GM19468 (cell line): ENCODE measurements around the gene TERC.
"Not testable (repeated sequence)": the region's sequence is repeated elsewhere in the genome, so short reads cannot be mapped to it uniquely, and the experiment has no call there.

Experiments
- ATAC-seq: cut with Tn5 transposase; IDR thresholded peaks from one replicate; pipeline ENCODE4 v1.9.1; 2021; ENCODE audit warnings: mild to moderate bottlenecking, moderate library complexity, moderate number of reproducible peaks; ENCODE audit not compliant: unreplicated experiment; ENCODE audit errors: extremely low read depth

Gene TERC

DNA sequence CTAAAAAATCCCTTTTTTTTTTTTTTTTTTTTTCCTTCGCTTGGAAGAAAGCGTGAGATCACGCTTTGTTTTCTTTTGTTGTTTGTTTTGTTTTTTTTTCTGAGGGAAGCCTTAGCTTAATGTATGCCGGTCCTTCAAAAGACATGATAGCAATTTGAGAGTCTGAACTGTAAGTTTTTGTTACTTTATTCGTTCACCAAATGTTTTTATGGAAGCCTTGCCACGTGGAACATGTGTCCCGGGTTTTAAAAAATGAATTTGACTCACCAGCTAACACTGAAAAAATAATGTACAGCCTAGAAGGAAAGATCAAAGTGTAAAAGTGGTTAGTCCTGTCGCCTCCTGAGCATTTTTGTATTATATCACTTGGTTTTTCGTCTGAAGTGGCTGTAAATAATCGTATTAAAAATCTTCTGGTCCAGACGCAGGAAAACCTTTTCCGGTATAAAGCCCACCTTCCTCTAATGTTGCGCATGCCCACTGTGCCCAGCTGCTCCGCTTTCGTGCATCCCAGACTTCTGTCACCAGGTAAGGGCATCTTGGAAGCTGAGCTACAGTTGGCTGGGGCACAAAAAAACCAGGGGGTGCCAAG, 7.5 kb upstream of the TERC start:
- no peak for ATAC-seq

DNA sequence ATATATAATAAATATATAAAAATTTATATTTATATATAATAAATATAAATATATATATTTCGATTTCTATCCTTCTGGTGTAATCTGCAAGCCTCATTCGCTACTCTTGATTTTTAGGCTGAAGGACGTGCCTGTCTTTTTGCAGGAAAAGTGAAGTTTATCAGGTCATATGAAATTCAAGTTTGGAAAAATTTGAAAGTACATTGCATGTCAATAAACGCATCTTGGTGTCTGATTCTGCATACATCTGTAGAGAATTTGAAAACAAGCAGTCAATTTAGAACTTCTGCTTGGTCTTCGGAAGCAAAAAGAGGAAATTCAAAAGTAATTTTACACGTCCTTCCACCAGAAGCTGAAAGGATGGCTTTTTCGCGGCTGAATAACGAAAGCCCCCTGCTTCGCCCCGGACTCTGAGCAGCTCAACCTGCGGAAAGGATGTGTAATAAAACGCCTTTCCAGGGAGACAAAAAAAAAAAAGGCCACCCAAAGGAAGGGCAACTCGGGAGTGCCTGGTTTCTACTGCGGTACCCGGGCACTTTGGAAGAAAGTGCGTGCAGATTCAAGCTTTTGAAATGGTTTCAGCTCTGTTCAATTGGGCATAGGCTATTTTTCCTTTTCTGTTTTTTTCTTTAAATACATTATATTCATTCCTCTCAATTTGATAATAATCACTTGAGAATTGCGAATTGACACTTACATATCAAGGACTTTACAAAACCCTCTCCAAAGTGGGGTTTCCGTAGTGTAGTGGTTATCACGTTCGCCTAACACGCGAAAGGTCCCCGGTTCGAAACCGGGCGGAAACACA, 6.8 kb upstream of the TERC start:
- no peak for ATAC-seq

DNA sequence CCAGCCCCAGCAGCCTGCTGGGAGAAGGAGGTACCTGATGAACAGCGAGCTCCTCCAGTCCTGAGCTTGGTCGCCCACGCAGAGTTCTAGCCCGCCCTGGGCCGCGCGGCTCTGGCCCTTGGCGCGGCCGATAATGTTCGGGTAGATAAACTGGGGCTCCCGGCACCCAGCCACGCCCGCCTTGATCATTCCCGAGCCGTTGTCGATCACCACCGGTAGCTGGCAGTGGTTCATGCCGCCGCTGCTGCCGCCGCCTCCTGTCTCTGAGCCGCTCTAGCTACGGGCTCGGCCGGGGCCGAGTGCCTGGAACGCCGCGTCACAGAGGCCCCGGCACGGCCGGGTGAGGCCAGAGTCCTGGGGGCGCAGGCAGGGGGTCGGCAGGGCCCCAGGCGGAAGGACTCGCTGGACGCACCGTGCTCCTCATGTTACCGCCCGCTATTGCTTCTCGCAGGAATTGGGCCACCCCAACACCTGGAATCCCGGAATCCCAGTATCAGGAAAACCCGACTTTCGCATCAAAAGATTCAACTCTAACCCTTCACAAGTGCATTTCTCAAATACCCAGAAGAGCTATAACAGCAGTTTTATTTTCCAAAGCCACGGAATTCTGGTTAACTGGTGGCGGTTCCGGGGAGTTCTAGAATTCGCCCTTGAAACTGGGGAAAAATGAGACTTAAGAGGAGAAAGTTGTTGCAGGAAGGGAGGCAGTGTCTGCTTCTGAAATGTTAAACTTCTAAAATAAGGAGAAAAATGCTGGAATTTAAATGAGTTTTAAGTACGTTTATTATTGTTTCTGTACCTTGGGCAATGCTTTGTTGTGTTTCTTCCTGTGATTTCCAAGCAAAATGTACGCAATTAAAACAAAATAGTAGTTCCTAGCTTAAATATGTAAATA, 4.7 kb upstream of the TERC start, which contains the start of gene ACTRT3:
TSS of gene ACTRT3 (minus strand) at position 275 of the 895 bp plus-strand sequence. CDS start at position 234, 41 bp downstream.
- no peak for ATAC-seq

DNA sequence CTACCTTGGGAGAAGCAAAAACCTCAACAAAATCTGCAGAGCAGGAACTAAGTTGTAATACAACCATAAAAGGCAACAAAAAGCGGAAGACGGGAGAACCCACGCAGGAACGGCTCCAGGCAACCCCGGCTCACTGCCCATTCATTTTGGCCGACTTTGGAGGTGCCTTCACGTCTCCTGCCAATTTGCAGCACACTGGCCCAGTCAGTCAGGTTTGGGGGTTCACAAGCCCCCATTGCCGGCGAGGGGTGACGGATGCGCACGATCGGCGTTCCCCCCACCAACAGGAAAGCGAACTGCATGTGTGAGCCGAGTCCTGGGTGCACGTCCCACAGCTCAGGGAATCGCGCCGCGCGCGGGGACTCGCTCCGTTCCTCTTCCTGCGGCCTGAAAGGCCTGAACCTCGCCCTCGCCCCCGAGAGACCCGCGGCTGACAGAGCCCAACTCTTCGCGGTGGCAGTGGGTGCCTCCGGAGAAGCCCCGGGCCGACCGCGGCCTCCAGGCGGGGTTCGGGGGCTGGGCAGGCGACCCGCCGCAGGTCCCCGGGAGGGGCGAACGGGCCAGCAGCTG, 463 bp downstream of the TERC start:
- ATAC-seq, result peak; percentile 1

DNA sequence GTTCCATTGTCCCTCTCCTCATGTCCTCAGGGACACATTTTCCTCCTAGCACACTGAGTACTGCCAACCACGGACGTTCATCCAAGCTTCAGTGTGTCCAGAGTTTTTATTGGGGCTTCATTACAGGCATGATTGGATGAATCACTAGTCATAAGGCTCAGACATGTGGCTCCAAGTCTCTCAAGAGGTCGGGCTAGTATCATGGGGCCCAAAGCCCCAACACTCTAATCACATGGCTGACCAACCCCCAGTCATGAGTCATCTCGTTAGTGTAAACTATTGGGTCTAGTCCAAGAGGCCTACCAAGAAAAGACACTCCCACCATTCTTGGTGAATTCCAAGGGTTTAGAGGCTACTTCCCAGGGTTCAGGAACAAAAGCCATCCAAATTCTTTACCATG, 4.4 kb downstream of the TERC start:
- no peak for ATAC-seq

DNA sequence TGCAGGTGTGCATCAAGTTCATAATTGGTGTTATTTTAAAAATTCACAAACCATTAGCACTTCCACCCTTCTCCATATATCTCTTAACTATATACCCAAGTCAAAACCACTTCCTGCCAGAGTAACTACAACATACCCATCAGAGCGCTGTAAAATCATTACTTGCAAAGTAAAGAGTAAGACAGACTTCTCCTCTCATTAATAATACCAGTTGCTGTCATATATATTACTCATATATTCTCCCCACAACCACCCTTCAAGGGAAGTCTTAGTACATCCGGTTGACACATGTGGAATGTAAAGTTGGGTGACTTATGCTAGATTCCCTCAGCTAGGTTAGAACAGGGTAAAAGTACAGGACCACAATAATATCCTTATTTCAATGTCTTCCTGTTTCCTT, 5.6 kb downstream of the TERC start:
- no peak for ATAC-seq

DNA sequence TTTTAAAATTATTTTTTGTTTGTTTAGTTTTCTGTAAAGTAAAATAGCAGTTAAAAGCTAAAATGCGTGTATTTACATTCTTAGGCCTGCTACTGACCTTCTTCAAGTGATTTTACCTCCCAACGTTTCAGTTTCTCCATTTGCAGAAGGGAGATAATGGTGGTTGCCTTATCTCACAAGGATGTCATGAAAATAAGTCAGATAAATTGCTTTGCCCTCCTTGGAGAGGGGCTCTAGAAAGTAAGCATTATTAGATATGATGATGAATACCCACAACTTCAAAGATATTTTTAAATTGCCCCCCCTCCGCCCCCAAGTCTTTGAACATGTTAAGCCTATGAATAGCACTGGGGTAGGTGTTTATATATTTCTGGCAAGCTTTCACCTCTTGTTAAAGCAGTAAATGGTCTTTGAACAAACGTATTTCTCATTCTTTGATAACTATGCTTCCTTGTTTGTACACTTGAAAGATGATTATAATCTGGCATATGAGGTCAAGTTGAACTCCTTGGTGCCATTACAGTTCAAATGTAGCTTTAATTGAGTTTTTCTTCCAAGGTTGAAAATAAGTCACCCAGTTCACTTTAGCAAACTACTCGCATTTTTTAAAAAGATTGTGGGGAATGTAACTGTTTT, 6.4 kb downstream of the TERC start:
- no peak for ATAC-seq

DNA sequence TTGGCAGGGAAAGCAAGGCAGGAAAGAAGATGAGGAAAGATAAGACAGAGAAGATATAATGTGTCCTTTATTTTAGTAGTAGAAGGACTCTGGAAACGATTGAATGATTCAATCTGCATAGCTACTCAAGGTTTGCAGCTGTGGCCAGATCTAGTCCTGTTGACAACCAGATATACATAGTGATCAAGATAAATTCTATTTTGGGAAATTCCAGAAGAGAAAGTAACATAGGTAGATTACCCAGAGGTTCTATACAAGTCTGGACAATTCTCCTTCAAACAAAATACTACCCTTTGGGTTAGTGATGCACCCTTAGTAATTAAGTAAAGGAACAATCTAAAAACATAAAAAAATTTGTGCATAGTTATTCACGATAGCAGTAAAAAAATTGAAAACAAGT, 9.4 kb downstream of the TERC start:
- no peak for ATAC-seq

DNA sequence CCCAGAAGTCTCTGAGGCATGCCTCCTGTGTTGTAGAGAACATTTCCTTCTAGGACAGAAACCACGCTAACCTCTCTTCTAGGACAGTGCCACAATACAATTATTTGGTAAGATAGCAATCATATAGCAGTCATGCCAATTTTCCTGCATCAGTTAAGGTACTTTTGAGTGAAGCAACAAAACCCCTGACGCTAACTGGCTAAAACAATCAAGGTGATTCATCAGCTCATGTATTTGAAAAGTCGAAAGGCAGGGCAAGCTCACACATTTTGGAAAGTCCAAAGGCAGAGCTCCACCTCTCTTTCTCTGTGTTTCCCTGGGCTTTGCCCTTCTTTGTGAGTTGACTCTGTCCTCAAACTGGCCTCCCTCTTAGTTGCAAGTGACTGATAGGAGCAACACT, 10.1 kb downstream of the TERC start:
- ATAC-seq, result no peak

DNA sequence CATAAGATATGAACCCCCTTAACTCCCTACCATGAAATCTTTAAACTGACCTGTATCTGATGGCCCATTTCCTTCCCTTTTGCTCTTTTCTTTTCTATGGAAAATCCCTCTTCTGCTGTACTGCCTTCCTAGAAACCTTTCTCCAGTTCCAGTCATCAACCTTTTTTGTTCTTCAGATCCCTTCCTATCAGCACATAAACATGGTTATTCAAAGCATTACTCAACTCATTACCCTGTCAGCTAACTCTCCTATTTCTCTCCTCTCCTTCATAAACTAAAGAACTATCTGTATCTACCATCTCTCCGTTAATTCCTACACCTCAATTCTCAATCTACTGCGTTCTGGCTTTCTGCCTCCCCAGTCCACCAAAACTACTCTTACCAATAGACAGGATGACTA, 13.0 kb downstream of the TERC start:
- no peak for ATAC-seq

DNA sequence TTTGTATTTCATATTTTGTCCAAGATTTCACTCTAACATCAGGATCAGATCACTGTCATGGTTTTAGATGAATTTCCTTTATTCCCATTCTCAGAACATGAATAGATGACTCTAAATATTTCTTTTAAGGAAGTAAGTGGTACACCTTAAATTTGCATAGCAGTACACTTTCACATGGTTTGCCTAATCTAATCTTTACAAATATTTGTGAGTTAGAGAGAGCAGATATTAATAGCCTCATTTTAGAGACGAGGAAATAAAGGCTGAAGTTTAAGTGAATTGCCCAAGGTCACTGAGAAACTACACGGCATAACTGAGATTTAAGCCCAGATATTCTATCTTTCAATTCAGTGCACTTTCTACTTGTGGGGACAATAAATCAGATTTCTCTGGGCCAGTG, 14.2 kb downstream of the TERC start:
- ATAC-seq, result no peak

DNA sequence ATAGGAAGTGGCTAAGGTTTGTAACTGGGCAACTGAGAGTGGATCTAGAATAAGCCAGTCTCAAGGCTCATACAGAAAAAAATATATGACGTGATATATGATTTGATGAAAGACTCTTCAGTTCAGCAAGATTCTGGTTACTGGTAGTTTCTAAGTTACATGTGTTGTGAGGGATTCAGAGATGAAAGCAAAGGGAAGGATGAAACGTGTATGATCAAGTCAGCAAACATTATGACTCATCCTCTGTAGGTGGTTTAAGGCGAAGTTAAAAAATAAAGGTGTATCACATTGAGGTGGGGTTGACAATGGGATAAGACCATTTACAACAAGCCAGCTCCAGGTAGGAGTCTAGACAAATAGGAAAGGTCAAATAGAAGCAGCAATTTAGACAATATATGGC, 16.2 kb downstream of the TERC start:
- no peak for ATAC-seq

DNA sequence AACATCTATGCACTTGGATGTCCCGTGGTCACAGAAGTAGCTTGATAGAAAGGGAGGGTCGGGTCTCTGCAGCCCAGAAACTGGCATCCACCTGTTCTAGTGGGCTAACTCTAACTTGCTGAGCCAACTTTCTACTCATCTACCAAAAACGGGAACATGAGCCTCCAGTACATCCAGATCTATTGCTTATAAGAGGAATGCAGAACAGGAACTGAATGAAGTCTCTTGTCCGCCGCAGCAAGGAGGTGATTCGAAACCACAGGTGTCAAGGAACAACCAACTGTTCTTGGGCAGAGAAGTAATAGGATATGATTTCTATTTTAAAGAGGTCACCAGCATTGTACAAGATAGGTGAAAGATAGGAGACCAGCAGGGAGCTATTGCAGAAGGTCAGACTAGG, 17.9 kb downstream of the TERC start:
- ATAC-seq, result no peak

DNA sequence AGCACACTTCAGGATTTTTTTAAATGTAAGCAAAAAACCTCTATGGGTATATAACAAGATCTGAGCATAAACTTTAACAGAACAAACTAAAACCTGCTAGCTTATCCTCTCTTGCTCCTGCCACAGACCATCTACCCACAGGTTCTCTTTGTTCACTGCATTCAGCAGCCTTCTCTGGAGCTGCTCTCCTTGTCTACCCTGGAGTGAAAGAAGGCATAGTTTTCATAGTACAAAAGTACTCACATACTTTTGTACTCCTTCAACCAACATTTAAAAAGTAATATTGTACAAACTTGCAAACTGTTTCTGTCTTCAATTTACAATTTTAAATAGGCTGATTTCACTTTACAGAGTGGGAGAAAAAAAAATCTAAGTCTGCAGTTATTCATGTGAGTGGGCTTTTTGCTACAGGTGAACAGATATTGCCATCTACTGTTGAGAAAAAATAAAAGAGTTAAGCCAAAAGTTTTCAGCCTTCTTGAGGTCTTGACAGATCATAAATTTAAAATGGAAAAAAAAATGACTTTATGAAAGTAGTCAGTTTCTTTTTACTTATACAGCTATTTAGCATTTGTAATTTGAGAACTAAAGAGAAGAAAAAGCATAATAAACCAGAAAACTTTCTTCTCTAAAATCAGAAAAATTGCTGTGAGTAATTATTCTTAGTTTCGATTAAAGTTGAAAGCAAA, 20.4 kb downstream of the TERC start:
- no peak for ATAC-seq

DNA sequence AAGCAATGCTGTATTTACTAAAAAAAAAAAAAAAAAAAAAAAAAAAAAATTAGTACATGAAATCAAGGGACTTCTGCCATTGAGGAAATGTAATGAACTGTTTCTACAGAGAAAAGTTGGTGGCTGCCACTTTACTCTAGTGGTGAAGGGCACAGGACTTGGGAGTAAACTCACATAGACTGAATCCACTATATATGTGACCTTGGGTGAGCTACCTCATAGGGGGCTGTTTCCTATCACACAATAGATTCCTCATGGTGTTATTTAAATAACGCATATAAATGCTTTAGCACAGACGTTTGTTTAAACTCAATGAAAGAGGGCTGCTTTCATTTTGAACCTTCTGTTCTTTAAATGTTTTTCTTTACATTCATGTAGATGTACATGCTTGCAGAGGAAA, 25.8 kb downstream of the TERC start:
- no peak for ATAC-seq

DNA sequence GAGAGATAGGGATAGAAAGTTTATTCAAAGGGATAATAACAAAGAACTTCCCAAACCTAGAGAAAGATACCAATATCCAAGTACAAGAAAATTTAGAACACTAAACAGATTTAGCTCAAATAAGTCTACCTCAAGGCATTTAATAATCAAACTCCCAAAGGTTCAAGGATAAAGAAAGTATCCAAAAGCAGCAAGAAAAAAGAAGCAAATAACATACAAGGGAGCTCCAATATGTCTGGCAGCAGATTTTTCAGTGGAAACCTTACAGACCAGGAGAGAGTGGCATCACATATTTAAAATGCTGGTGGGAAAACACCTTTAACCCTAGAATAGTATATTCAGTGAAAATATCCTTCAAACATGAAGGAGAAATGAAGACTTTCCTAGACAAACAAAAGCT, 33.0 kb downstream of the TERC start:
- not testable (repeated sequence) for ATAC-seq

DNA sequence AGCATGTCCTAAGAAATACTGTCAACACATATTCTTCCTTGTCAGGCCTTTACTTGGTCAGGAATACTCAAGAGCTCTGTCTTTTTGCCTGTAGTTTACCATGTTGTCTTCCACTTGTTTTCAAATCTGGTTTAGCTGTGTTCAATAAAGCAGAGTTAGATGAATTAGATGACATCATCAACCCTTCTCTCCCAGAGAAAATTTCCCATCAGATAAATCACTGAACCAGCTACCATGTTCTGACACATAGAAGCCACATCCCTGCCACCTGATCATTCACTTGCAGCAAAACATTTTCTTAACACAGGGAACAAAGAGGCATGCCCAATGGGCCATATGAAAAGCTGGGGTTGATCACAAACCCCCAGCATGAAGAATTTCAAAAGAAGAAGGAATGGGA, 42.1 kb downstream of the TERC start:
- no peak for ATAC-seq

DNA sequence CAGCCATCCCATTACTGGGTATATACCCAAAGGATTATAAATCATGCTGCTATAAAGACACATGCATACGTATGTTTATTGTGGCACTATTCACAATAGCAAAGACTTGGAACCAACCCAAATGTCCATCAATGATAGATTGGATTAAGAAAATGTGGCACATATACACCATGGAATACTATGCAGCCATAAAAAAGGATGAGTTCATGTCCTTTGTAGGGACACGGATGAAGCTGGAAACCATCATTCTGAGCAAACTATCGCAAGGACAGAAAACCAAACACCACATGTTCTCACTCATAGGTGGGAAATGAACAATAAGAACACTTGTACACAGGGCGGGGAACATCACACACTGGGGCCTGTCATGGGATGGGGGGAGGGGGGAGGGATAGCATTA, 46.4 kb downstream of the TERC start:
- ATAC-seq, result not testable (repeated sequence)
